ENCODE data around the gene HPN.
"Not testable (repeated sequence)": the region's sequence is repeated elsewhere in the genome, so short reads cannot be mapped to it uniquely, and the experiment has no call there.

HPN gene

DNA sequence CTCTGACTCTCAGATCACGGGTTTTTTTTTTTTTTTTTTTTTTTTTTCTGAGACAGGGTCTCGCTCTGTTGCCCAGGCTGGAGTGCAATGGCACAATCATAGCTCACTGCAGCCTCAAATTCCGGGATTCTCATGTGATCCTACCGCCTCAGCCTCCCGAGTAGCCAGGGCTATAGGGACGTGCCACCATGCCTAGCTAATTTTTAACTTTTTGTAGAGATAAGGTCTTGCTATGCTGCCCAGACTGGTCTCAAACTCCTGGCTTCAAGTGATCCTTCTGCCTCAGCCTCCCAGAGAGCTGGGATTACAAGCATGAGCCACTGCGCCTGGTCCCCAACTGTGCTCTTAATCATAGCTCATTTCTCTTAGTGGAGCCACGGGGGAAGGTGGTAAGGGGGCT is 46.0 kb upstream of the HPN start:
- no peak overlapping the region for H2AFZ ChIP-seq (ENCODE audit: low read depth, low read length)
- H3K79me2 ChIP-seq (ENCODE audit: low read length): peaks cover 9% of the 10 kb centered on the region
- H3K4me2 ChIP-seq (ENCODE audit: low read length): no peak overlapping the region
- peaks cover 14% of the 10 kb centered on the region for H3K4me1 ChIP-seq (ENCODE audit: low read length)
- no peaks in the 10 kb centered on the region for H3K9me3 ChIP-seq (ENCODE audit: insufficient read depth, low read length)
- H3K27ac ChIP-seq (ENCODE audit: low read length): no peak overlapping the region
- H3K27me3 ChIP-seq (ENCODE audit: low read depth, low read length): peaks cover 5% of the 10 kb centered on the region; the same call in 1 of the 2 replicates
- no peak overlapping the region for H3K4me3 ChIP-seq (ENCODE audit: low read length)
- no peak for TF ChIP-seq EZH2phosphoT487 (IDR thresholded peaks at IDR 0.05; ENCODE audit: low read depth)
- TF ChIP-seq, protein P1, sequence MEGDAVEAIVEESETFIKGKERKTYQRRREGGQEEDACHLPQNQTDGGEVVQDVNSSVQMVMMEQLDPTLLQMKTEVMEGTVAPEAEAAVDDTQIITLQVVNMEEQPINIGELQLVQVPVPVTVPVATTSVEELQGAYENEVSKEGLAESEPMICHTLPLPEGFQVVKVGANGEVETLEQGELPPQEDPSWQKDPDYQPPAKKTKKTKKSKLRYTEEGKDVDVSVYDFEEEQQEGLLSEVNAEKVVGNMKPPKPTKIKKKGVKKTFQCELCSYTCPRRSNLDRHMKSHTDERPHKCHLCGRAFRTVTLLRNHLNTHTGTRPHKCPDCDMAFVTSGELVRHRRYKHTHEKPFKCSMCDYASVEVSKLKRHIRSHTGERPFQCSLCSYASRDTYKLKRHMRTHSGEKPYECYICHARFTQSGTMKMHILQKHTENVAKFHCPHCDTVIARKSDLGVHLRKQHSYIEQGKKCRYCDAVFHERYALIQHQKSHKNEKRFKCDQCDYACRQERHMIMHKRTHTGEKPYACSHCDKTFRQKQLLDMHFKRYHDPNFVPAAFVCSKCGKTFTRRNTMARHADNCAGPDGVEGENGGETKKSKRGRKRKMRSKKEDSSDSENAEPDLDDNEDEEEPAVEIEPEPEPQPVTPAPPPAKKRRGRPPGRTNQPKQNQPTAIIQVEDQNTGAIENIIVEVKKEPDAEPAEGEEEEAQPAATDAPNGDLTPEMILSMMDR (IDR thresholded peaks at IDR 0.05; ENCODE audit: low read depth, low read length): no peak
- H4K20me1 ChIP-seq (ENCODE audit: insufficient read depth, low read length): no peaks in the 10 kb centered on the region
- no peaks in the 10 kb centered on the region for H3K36me3 ChIP-seq (replicated peaks; ENCODE audit: low read depth, low read length)
- H3K9ac ChIP-seq (ENCODE audit: low read length): no peak overlapping the region

DNA sequence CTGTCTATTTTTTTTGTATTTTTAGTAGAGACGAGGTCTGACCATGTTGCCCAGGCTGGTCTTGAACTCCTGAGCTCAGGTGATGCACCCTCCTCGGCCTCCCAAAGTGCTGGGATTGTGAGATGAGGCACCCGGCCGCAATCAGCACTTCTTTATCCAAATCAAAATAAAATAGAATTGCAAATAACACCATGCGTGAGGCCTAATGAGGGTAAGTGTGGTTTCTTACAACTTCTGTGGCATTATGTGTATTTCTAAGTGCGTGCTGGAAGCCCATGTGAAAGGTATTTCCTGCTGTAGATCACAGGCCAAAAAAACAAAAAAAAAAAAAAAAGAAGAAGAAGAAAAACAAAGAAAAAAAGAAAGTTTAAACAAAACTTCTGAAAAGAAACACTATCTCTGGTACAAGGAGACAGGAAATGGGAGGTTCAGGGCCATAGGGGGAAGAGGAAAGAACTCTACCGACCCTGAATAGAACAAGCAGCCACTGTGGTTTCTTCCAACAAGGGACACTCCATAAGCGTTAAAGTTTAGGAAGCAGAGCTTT is 44.4 kb upstream of the HPN start:
- Histone ChIP-seq H3K27me3 (ENCODE audit: low read depth, low read length) (peaks cover 5% of the 10 kb centered on the region; the same call in 1 of the 2 replicates), H3K4me1 (ENCODE audit: low read length) (peaks cover 17% of the 10 kb centered on the region; the same call in 1 of the 2 replicates), H2AFZ (ENCODE audit: low read depth, low read length) (no peak overlapping the region), H3K36me3 (replicated peaks; ENCODE audit: low read depth, low read length) (peaks cover 4% of the 10 kb centered on the region), H3K9ac (ENCODE audit: low read length) (no peak overlapping the region), H3K4me3 (ENCODE audit: low read length) (no peak overlapping the region), H3K27ac (ENCODE audit: low read length) (no peak overlapping the region), H3K4me2 (ENCODE audit: low read length) (no peak overlapping the region), H4K20me1 (ENCODE audit: insufficient read depth, low read length) (peaks cover 5% of the 10 kb centered on the region; the same call in 1 of the 2 replicates), H3K79me2 (ENCODE audit: low read length) (peaks cover 25% of the 10 kb centered on the region), H3K9me3 (ENCODE audit: insufficient read depth, low read length) (no peaks in the 10 kb centered on the region)
- TF ChIP-seq, protein P1 (IDR thresholded peaks at IDR 0.05; ENCODE audit: low read depth, low read length): no peak
- TF ChIP-seq EZH2phosphoT487 (IDR thresholded peaks at IDR 0.05; ENCODE audit: low read depth): no peak

DNA sequence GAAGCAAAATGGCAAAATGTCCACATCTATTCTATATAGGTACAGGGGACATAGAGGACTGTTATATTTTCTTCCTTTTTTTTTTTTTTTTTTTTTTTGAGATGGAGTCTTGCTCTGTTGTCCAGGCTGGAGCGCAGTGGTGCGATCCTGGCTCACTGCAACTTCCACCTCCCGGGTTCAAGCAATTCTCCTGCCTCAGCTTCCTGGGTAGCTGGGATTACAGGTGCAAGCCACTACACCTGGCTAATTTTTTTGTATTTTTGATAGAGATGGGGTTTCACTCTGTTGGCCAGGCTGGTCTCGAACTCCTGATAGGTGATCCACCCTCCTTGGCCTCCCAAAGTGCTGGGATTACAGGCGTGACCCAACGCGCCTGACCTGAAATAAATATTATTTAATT is 43.3 kb upstream of the HPN start:
- H3K27ac ChIP-seq (ENCODE audit: low read length); H2AFZ ChIP-seq (ENCODE audit: low read depth, low read length); H3K9ac ChIP-seq (ENCODE audit: low read length); H3K9me3 ChIP-seq (ENCODE audit: insufficient read depth, low read length); H3K27me3 ChIP-seq (ENCODE audit: low read depth, low read length); H3K4me3 ChIP-seq (ENCODE audit: low read length); H3K4me2 ChIP-seq (ENCODE audit: low read length): not testable (repeated sequence)
- Histone ChIP-seq H3K4me1 (ENCODE audit: low read length) (peaks cover 17% of the 10 kb centered on the region; the same call in 1 of the 2 replicates), H3K36me3 (replicated peaks; ENCODE audit: low read depth, low read length) (peaks cover 12% of the 10 kb centered on the region), H4K20me1 (ENCODE audit: insufficient read depth, low read length) (peaks cover 13% of the 10 kb centered on the region; the same call in 1 of the 2 replicates), H3K79me2 (ENCODE audit: low read length) (peaks cover 36% of the 10 kb centered on the region)

DNA sequence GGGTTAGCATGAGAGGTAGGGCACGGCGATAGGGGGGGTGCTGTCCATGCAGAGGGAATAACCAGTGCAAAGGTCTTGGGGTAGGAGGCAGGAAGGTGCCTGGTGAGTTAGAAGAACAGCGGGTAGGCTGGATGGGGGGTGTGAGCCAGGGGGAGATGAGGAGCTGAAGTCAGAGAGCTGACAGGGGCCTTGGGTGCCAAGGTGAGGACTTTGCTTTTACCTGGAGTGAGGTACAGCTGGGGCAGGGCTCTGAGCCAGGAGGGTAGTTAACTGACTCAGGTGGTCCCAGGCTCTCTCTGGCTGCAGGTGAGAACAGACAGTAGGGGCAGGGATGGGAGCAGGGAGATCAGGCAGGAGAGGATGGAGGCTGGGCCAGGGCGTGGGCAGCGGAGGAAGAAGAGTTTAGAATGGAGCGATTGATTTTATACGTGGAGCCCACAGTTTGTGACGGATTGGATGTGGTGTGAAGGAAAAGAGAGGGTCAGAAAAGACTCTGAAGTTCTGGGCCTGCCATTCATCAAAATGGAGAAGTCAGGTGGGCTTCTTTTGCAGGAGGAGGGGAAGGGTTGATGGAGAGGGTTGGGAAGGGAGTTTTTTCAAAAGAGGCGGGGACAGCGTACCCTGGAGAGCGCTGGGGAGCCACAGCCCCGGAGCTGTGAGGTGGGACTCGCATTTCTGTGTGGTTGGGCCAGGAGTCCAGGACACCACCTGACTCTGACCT is 42.6 kb upstream of the HPN start:
- Histone ChIP-seq H3K27ac (ENCODE audit: low read length) (no peak overlapping the region), H3K36me3 (replicated peaks; ENCODE audit: low read depth, low read length) (peaks cover 14% of the 10 kb centered on the region), H3K79me2 (ENCODE audit: low read length) (peaks cover 43% of the 10 kb centered on the region), H3K4me1 (ENCODE audit: low read length) (peaks cover 17% of the 10 kb centered on the region; the same call in 1 of the 2 replicates), H3K9ac (ENCODE audit: low read length) (peak overlapping the region; percentile 93), H3K9me3 (ENCODE audit: insufficient read depth, low read length) (no peaks in the 10 kb centered on the region), H3K27me3 (ENCODE audit: low read depth, low read length) (no peaks in the 10 kb centered on the region), H2AFZ (ENCODE audit: low read depth, low read length) (0 out of 2 replicates have a peak overlapping the region, but pooled peaks have one; percentile 80), H4K20me1 (ENCODE audit: insufficient read depth, low read length) (peaks cover 20% of the 10 kb centered on the region; the same call in 1 of the 2 replicates), H3K4me2 (ENCODE audit: low read length) (peak overlapping the region; percentile 77), H3K4me3 (ENCODE audit: low read length) (peak overlapping the region; percentile 96)
- no peak for TF ChIP-seq EZH2phosphoT487 (IDR thresholded peaks at IDR 0.05; ENCODE audit: low read depth)
- TF ChIP-seq, protein P1 (IDR thresholded peaks at IDR 0.05; ENCODE audit: low read depth, low read length): no peak

Measured in OCI-LY3 (cell line).